Measurements from ENCODE around the gene MCUB. TPM values are rescaled to one million over a fixed set of nuclear protein-coding genes. Genes with fewer than 3 reads are reported as not detected.

MCUB gene
- total and polyA plus RNA-seq, 2 donors (not counting 3 experiments of a cell fraction or from before 2014, with no cell fraction given) = 32.5 to 53.8 TPM

DNA sequence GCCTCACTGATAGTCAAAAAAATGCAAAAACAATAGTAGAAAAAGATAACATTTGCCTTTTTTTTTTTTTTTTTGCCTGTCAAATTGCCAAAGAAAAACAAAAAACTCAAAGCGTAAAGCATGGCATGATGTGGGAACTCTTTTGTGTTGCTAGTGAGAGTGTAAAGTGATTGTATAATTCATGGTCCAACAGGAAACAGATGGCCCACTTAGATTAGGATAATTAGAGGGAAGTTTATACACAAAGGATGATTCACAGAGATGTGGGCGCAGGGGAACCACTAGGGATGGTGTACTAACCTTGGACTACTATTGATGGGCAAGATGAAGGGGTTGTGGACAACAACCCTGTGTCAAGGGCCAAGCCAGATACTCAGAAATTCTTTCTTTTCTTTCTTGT, 16.4 kb downstream of the MCUB start:
- Histone ChIP-seq H3K79me2 (ENCODE audit: control insufficient read depth, insufficient read depth, low read length) (peaks cover 3% of the 10 kb centered on the region), H3K36me3 (ENCODE audit: control insufficient read depth in 2 of 2, extremely low read depth in 1 of 2, insufficient read depth in 2 of 2, low read length in 2 of 2) (no peaks in the 10 kb centered on the region), H3K27me3 (ENCODE audit: control insufficient read depth in 2 of 2, insufficient read depth in 2 of 2, low read length in 2 of 2) (no peaks in the 10 kb centered on the region), H2AFZ (ENCODE audit: low read depth, low read length) (no peak overlapping the region), H3K4me1 (ENCODE audit: control insufficient read depth, extremely low read depth, insufficient read depth, low read length) (peaks cover 15% of the 10 kb centered on the region), H3K27ac (ENCODE audit: insufficient read depth, low read depth, low read length) (peak overlapping the region; percentile 87), H3K9me1 (replicated peaks; ENCODE audit: control insufficient read depth, extremely low read depth, insufficient read depth, low read length) (no peaks in the 10 kb centered on the region), H3K9me3 (replicated peaks; ENCODE audit: control insufficient read depth, insufficient read depth, low read length) (no peaks in the 10 kb centered on the region), H3K4me2 (ENCODE audit: insufficient read depth, low read length) (peak overlapping the region; percentile 81), H3K9ac (replicated peaks; ENCODE audit: extremely low read depth, insufficient read depth, low read length) (peak overlapping the region; percentile 73), H4K20me1 (replicated peaks; ENCODE audit: control insufficient read depth, extremely low read depth, insufficient read depth, low read length) (no peaks in the 10 kb centered on the region), H3K4me3 (replicated peaks in 1 of 3; ENCODE audit: insufficient read depth in 1 of 3, low read depth in 1 of 3, low read length in 3 of 3) (no peak overlapping the region)
- intact Hi-C loops (cut with micrococcal nuclease) (loop anchor here (1.0 to 10.0 kb wide), 7 partner anchors 16 to 956 kb away; partner anchors contain the start of genes GAR1 and MCUB), dilution Hi-C loops (cut with MboI; ENCODE audit: extremely low pct_ligation_motif_present, low sequenced_read_pairs) (no loop called here)
- ChIA-PET CTCF (interaction anchor here (1.5 kb wide), 1 partner anchor 143 kb away, joined by 7 read pairs; the partner anchor contains the start of gene SEC24B), POLR2A (no interaction called here)
- TF ChIP-seq FOS (IDR thresholded peaks at IDR 0.05; ENCODE audit: borderline replicate concordance, insufficient read depth, low read length) (peak; percentile 89), POLR2AphosphoS5 (IDR thresholded peaks at IDR 0.05; ENCODE audit: insufficient read depth, low read depth, low read length) (peak; percentile 93), POLR2A (IDR thresholded peaks at IDR 0.05; ENCODE audit: low read depth, low read length) (peak; percentile 47), MYC (IDR thresholded peaks at IDR 0.05; ENCODE audit: low read depth, low read length) (no peak), EZH2 (IDR thresholded peaks at IDR 0.05; ENCODE audit: borderline replicate concordance, low read depth, low read length, severe bottlenecking) (no peak), JUN (IDR thresholded peaks at IDR 0.05; ENCODE audit: borderline replicate concordance, insufficient read depth, insufficient read length, low read depth) (peak; percentile 91), GATA2 (IDR thresholded peaks at IDR 0.05; ENCODE audit: insufficient read depth, insufficient read length, low read depth, low read length) (peak; percentile 98)
- TF ChIP-seq, protein P1, sequence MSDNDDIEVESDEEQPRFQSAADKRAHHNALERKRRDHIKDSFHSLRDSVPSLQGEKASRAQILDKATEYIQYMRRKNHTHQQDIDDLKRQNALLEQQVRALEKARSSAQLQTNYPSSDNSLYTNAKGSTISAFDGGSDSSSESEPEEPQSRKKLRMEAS (IDR thresholded peaks at IDR 0.05; ENCODE audit: insufficient read depth, insufficient read length) = no peak
- TF ChIP-seq, protein P2, sequence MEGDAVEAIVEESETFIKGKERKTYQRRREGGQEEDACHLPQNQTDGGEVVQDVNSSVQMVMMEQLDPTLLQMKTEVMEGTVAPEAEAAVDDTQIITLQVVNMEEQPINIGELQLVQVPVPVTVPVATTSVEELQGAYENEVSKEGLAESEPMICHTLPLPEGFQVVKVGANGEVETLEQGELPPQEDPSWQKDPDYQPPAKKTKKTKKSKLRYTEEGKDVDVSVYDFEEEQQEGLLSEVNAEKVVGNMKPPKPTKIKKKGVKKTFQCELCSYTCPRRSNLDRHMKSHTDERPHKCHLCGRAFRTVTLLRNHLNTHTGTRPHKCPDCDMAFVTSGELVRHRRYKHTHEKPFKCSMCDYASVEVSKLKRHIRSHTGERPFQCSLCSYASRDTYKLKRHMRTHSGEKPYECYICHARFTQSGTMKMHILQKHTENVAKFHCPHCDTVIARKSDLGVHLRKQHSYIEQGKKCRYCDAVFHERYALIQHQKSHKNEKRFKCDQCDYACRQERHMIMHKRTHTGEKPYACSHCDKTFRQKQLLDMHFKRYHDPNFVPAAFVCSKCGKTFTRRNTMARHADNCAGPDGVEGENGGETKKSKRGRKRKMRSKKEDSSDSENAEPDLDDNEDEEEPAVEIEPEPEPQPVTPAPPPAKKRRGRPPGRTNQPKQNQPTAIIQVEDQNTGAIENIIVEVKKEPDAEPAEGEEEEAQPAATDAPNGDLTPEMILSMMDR (IDR thresholded peaks at IDR 0.05; ENCODE audit: extremely low read depth in 1 of 2, insufficient read depth in 1 of 2, low read depth in 1 of 2, low read length in 2 of 2) = no peak
- BruUV-seq (replicated peaks) = no TSS peak
- DNase-seq (ENCODE audit: low read depth, low spot score) (peak; percentile 99), FAIRE-seq (peak; percentile 93)

All from endothelial cell of umbilical vein (primary cell).